Measurements from ENCODE around the gene FIS1.

GRCh38 chr7:101258243-101258731 is 13.4 kb upstream of the FIS1 start:
- TF ChIP-seq CTCF (conservative IDR thresholded peaks at IDR 0.05) (no peak), ZFX (IDR thresholded peaks at IDR 0.05) (no peak)
